Right forelimb (tissue), 1 donor: ENCODE data around the gene ARL2BP.
"Not testable (repeated sequence)": the region's sequence is repeated elsewhere in the genome, so short reads cannot be mapped to it uniquely, and the experiment has no call there.

Experiments used
- DNase-seq: peaks from one replicate; pipeline ENCODE4 v3.0.0-alpha.2; 2018

The ARL2BP gene

DNA sequence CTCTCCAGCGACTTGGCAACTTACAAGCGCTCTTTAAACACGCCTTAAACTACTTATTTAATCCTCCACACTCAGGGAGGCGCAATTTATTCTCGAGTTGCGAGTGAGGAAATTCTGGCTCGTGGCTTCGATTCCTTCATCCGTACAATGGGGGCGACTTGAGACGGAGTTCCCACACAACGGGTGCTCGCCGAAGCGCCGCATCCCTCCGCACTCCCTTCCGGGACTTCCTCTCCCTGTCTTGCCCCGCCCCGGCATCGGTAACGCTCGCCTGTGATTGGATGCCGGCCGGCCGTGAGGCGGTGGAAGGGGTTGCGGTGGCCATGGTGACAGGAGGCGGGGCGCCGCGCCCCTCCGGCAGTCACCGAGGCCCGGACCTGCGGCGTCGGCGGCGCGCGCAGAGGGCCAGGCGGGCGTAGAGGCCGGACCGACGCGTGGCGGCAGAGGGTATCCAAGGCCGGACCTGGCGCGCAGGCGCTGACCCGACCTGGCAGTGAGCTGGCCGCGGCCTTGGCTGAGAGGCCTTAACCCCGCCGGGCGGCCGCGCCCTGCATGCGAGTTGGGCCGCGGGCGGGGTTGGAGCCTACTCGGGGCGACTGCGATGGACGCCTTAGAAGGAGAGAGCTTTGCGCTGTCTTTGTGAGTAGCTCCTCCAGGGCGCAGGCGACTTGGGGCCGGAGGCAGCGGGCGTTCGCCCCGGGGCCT, at the start of gene ARL2BP:
Gene ARL2BP (plus strand): TSS at position 493 of the 705 bp plus-strand sequence. CDS start 109 bp downstream, at position 602.
- peak; percentile 99 for DNase-seq

DNA sequence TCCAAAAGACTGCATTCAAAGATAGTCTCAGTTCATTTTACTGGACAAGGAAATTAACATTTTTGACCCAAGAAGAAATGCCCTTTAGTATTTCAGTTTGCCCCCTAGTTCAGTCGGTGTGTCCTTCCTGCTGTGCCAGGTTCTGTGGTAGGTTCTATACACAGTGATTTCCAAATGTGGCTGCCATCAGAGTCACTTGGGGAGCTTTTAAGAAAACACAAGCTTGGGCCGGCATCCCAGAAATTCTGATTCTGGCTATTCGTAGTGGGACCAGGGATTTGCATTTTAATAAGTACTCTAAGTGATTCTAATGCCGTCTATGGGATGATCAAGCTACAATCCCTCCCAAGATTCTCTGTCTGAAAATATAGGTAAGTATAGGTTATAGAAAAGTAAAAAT, 48.8 kb upstream of the ARL2BP start:
- no peak for DNase-seq

- DNase-seq: no peak
Observed at GRCh38 chr16:57196753-57197152, 48.3 kb upstream of the ARL2BP start.

GRCh38 chr16:57200321-57200720, 44.7 kb upstream of the ARL2BP start:
- not testable (repeated sequence) for DNase-seq

GRCh38 chr16:57200926-57201325, 44.1 kb upstream of the ARL2BP start:
- DNase-seq: not testable (repeated sequence)

DNA sequence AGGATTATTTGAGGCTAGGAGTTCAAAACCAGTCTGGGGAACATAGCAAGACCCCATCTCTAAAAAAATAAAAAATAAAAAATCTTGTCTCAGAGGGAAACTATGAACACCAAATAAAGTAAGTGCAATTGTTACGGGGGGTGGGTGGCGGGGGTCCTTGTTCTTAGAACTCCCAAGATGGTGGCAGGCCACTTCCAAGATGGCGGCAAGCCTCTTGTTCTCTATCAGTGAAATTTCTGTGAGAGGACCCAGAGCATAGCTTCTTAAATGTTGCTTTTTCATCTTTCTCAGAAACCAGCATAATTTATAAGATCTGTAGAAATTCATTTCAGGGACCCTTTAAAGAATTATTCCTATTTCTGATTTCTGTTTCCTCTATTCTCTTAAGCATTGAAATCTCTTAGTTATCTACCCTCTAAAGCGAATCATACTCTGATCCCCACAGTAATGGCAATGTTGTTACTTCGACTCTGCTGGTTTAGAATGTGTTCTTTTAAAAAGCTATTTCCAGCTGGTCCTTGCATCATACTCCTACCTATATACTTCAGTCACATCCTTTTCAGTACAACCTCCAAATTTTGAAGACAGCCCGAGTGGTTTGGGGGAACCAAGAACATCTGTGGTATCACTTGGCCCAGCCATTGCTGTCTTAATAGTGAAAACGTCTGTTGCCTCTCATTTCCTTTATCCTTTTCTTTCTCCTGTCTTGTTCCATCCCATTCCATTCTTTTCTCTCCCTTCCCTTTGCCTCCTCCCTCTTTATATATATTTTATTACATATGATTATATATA, 42.8 kb upstream of the ARL2BP start:
- DNase-seq: no peak

- no peak for DNase-seq
Observed at GRCh38 chr16:57203451-57203850, 41.6 kb upstream of the ARL2BP start.

DNA sequence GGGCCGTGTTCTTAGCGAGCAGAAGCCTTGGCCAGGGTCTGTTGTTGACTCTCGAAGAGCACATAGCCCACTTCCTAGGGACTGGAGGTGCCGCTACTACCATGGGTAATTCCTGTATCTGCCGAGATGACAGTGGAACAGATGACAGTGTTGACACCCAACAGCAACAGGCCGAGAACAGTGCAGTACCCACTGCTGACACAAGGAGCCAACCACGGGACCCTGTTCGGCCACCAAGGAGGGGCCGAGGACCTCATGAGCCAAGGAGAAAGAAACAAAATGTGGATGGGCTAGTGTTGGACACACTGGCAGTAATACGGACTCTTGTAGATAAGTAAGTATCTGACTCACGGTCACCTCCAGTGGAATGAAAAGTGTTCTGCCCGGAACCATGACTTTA, 40.4 kb upstream of the ARL2BP start:
- DNase-seq: no peak

DNA sequence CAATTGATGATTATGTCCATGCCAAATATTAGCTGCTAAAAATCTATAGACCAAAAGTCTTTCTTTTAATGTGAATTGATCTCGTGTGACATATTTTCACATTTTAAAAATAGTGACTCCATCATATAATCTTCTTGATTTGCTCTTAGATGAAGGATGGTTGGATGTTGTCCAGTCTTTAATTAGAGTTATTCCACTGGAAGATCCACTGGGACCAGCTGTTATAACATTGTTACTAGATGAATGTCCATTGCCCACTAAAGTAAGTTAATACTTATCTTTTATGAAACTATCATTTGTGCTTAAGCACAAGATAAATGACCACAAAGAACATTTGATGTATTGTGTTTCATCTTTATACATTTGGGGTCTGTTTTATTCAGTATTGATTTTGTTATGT, 36.1 kb upstream of the ARL2BP start:
- no peak for DNase-seq

GRCh38 chr16:57209780-57210179, 35.3 kb upstream of the ARL2BP start:
- no peak for DNase-seq

GRCh38 chr16:57213462-57213861, 31.6 kb upstream of the ARL2BP start:
- DNase-seq: no peak

DNA sequence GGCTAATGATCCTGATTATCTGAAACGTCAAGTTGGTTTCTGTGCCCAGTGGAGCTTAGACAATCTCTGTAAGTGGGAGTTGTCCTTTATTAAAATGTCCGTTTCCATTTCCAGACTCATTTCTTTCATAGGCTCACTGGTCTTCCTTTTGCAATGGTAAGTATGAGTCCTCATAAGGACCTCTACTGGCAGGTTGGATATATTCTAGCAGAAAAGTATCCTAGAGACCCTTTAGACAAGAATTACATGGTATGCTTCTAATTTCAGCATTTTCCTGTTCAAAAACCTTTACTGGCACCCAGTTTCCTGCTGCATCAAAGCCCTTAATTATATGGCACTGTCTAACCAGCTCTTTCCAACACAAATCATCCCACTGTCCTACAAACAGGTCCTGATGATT, 28.1 kb upstream of the ARL2BP start:
- no peak for DNase-seq

DNA sequence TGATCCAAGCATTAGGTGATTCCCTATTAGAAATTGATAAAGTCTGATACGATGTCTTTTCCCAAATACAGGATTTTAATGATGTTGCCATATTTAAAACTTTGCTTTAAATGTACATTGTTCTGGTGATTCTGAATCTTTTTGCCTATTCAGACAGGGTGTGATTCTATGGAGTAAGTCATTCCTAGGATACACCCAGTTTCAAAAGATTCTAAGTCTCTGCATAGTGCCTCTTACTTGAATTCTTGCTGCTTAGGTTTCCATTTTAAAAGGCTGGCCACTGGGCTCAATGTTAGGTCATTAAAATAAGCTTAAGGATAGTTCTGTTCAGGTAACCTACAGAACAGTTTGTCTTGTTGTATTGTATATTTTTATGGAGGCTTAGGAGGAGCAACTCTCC, 22.0 kb upstream of the ARL2BP start:
- DNase-seq: no peak

- DNase-seq: no peak
Observed at GRCh38 chr16:57224651-57225335, 20.3 kb upstream of the ARL2BP start.

- DNase-seq: no peak
Observed at GRCh38 chr16:57225978-57226377, 19.1 kb upstream of the ARL2BP start.

- DNase-seq: no peak
Observed at GRCh38 chr16:57226701-57227621, 18.1 kb upstream of the ARL2BP start.

DNA sequence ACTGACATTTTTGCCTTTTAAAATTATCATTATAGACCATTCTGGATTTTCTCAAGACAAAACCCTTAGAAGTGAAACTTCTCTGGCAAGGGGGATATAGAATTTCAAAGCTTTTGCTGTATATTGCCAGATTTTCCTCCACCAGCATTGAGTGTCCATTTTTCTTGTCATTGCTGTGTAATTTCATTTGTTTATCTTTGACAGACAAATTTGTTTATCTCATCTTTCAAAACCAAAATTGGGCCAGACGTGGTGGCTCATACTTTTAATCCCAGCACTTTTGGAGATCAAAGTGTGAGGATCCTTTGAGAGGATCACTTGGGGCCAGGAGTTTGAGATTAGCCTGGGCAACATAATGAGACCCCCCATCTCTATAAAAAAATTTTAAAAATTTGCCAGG, 16.0 kb upstream of the ARL2BP start:
- no peak for DNase-seq

DNA sequence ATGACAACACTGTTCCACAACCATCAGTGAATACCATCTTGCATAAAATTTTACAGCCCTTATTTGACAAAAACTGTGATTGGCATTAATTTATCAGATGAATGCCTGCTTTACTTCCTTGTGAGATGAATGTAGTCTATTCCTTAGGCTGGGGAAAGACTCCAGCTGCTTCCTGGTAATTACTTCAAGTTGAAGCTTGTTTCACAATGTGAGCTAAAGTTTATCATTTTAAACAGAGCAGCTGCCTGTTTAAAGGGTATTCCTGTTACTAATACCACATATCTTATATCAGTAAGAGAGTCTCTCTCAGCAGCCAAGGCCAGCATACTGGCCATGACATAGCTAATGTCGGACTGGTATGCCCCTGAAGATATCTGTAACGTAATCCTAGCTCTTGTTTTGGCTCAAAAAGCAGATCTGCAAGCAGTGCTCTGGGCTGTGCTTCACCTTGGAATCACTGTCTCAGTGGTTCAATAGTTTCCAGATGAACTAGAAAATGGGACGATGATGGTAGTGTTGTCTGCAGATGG, 13.2 kb upstream of the ARL2BP start:
- DNase-seq: no peak

DNA sequence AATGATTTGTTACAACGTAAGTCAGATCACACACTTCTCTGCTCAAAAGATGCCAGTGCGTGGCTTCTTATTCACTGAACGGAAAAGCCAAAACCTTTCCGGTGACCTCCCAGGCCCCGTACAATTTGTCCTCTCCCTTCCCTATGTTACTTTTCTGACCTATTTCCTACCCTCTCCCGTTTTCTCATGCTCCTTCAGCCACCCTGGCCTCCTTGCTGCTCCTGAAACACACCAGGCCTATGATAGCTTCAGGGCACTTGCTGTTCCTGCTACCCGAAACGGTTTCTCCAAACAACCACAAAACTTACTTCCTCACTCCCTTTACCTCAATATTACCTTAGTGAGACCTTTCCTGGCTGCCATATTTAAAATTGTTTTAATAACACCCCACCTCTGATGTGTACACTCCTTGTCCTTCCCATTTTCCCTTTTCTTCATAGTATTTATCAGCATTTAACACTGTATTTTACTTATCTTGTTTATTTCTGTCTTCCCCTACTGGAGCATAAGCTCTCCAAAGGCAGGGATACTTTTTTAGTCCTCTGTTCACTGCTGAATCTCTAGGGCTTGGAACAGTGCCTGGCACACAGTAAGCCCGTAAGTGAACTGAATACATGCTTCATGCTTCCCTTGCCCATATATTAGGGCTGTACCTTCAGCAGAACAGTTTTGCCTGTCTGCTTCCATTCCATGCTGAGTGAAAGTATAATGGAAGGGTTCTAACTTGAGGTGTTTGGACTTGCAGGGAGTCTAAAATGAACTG, 10.9 kb upstream of the ARL2BP start:
- no peak for DNase-seq

- DNase-seq: no peak
Observed at GRCh38 chr16:57234707-57235092, 10.4 kb upstream of the ARL2BP start.
